Smooth muscle cell of bladder (primary cell): ENCODE measurements around the gene PGRMC1. TPM values are rescaled to one million over a fixed set of nuclear protein-coding genes. Genes with fewer than 3 reads are reported as not detected.

Source experiments
- total RNA-seq: library from RNA; depleted of rRNA; stranded (reverse); fragments of >200 nt; gene quantifications from 2 replicates; pipeline ENCODE4 v1.2.3, GENCODE V29; 2014

PGRMC1 gene
- total RNA-seq = 133 and 143 TPM in 2 replicates

DNA sequence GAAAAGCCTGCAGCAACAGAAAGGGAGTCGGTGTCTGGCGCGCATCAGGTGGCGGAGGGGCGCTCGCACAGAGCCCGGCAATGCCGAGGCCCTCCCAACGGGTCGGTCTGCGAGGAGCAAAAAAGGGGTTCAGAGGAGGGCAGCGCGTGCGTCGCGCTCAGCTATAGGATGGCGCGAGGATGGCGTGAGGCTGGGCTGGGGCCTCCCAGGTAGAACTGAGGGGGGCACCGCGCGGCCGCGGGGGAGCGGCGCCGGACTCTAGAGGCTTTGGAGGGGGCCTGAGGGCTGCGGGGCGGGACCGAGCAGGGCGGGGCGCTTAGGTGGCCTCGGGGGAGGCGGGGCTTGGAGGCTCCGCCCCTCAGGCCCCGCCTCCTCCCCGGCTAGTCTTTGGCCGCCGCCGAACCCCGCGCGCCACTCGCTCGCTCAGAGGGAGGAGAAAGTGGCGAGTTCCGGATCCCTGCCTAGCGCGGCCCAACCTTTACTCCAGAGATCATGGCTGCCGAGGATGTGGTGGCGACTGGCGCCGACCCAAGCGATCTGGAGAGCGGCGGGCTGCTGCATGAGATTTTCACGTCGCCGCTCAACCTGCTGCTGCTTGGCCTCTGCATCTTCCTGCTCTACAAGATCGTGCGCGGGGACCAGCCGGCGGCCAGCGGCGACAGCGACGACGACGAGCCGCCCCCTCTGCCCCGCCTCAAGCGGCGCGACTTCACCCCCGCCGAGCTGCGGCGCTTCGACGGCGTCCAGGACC lies at the start of gene PGRMC1:
TSS of gene PGRMC1 (plus strand) at position 414 of the 751 bp plus-strand sequence. CDS start at position 493, 79 bp downstream.

Other genes with a start within 250 kb of the PGRMC1 start
- gene CT47C1, start 163.3 kb upstream of the PGRMC1 start, total RNA-seq = not detected in 2 replicates
- not detected in 2 replicates for gene KIAA1210, start 108.5 kb upstream of the PGRMC1 start, total RNA-seq
- 11.7 and 18.5 TPM in 2 replicates for gene SLC25A43, start 163.1 kb downstream of the PGRMC1 start, total RNA-seq
- 128 and 148 TPM in 2 replicates for gene SLC25A5, start 232.2 kb downstream of the PGRMC1 start, total RNA-seq